Adrenal gland (tissue), 12 donors: ENCODE results near the gene GLIS2. TPM values are rescaled to one million over a fixed set of nuclear protein-coding genes. Genes with fewer than 3 reads are reported as not detected.
A peak's percentile ranks its signal among the peaks of the same experiment; 100 is the strongest.

Experiments used
- DNase-seq, 7 donors: peaks; one replicate each; pipeline ENCODE4 v3.0.0-alpha.2; 2019 to 2020
- H3K27ac ChIP-seq, 5 donors: fragments of 200-600 bp; sonication (generic) in 4 of 5; 1 replicate in 3 of 5; 2 replicates in 2 of 5; pipeline versions ENCODE4 v1.5.1 to v1.8.0; 2016 to 2020; ENCODE audit warnings: mild to moderate bottlenecking in 1 of 5
- H3K27me3 ChIP-seq: fragments of 200-600 bp; 2 replicates; pipeline ENCODE4 v1.8.0; 2021
- H3K36me3 ChIP-seq, 2 donors: fragments of 200-600 bp; replicated peaks in 1 of 2; 1 replicate in 1 of 2; 2 replicates in 1 of 2; pipeline versions ENCODE4 v1.5.1 to v1.8.0; 2018 to 2022
- H3K4me1 ChIP-seq, 2 donors: fragments of 200-600 bp; replicated peaks in 1 of 2; 1 replicate in 1 of 2; 2 replicates in 1 of 2; pipeline versions ENCODE4 v1.5.1 to v1.8.0; 2018 to 2021
- H3K4me3 ChIP-seq, 4 donors: fragments of 200-600 bp; sonication (generic) in 3 of 4; one replicate each; pipeline ENCODE4 v1.5.1; 2016 to 2018
- H3K9me3 ChIP-seq, 3 donors: fragments of 200-600 bp; sonication (generic) in 1 of 3; replicated peaks in 1 of 3; 1 replicate in 2 of 3; 2 replicates in 1 of 3; pipeline versions ENCODE4 v1.5.1 to v1.8.0; 2016 to 2021
- CTCF ChIP-seq, 6 experiments: fragments of 450-650 bp in 4 of 6; fragments of 200-600 bp in 2 of 6; sonication (generic) in 1 of 6; IDR thresholded peaks; 1 replicate in 5 of 6; 2 replicates in 1 of 6; pipeline versions ENCODE4 v1.5.1 to v1.8.0; 2016 to 2021; ENCODE audit warnings: antibody characterized with exemption in 6 of 6, mild to moderate bottlenecking in 2 of 6, moderate library complexity in 1 of 6
- POLR2A ChIP-seq, 2 donors: fragments of 450-650 bp; IDR thresholded peaks; one replicate each; pipeline ENCODE4 v1.6.1; 2017; ENCODE audit warnings: antibody characterized with exemption in 2 of 2, mild to moderate bottlenecking in 2 of 2, moderate library complexity in 1 of 2
- WGBS, 4 donors: extraction: QIAGEN DNeasy Blood & Tissue Kit in 2 of 4; methylation state at CpG; one replicate each; pipeline versions ENCODE4 v1.1.5 to v1.1.7; 2013 to 2017; 5-methylcytosine and 5-hydroxymethylcytosine counted together
- intact Hi-C, 2 donors: fragments of 100-400 bp; cut with DNase I; formaldehyde crosslinking; loops; one replicate each; pipeline versions ENCODE4 v1.14.1 to v1.15.0; 2022 to 2023
- polyA plus RNA-seq, 3 donors: library from polyadenylated mRNA; stranded (reverse); fragments of 200-250 nt in 2 of 3; fragments of 350-450 nt in 1 of 3; fragmentation: Illumina TruSeq in 1 of 3; extraction: RNeasy Lipid Tissue Mini Kit (QIAGEN cat#74804) in 1 of 3; gene quantifications; one replicate each; pipeline ENCODE4 v1.2.3, GENCODE V29; 2013 to 2014
- total RNA-seq, 9 donors: library from RNA; depleted of rRNA in 4 of 9; stranded (reverse); fragments of >200 nt in 4 of 9; fragments of 120-200 nt in 1 of 9; fragmentation: NEBNext Ultra II Directional in 1 of 9; extraction: Animal tissue kit (Norgen Biotek cat#: 25700) in 1 of 9; gene quantifications; one replicate each; pipeline versions ENCODE4 v1.1.0 to v1.2.4, GENCODE V29; 2013 to 2023
- donor health status: healthy with polysubstance abuse.
- donor health status: Bipolar disorder and iron deficiency.
- donor health status: DM: yes; HTN: yes; CAD: no.
- donor health status: DM: no; HTN: no; CAD: no.
- donor health status: DM: no; HTN: no; CAD: no.
- donor health status: DM: yes; HTN: yes; CAD: no.

The GLIS2 gene
- total and polyA plus RNA-seq, 12 donors, result 2.0 to 36.2 (median 17.0) TPM

GRCh38 chr16:4385789-4386450 is 70.1 kb downstream of the GLIS2 start:
- Histone ChIP-seq H3K4me1 (peaks cover 9 to 25% of the 10 kb centered on the region in 2 donors), H3K4me3 (no peak overlapping the region), H3K27me3 (no peaks in the 10 kb centered on the region), H3K9me3 (no peaks in the 10 kb centered on the region), H3K27ac (peak overlapping the region in 2 of 5 donors; percentile 29 to 54), H3K36me3 (peaks cover 0 to 43% of the 10 kb centered on the region in 2 donors)
- TF ChIP-seq POLR2A (IDR thresholded peaks at IDR 0.05), result no peak
- TF ChIP-seq CTCF (IDR thresholded peaks at IDR 0.05), result no peak
- DNase-seq, result no peak
- 75 to 84% (median 79%) methylated on average over 5 to 11 of the region's 11 CpGs for WGBS, 4 donors
- intact Hi-C loops, result no loop called here

GRCh38 chr16:4386451-4386805 is 70.6 kb downstream of the GLIS2 start:
- intact Hi-C loops, result no loop called here
- WGBS, 4 donors, result 68 to 86% (median 81%) methylated on average over 5 to 8 of the region's 8 CpGs
- Histone ChIP-seq H3K27me3 (no peaks in the 10 kb centered on the region), H3K36me3 (peaks cover 0 to 38% of the 10 kb centered on the region in 2 donors), H3K9me3 (no peaks in the 10 kb centered on the region), H3K4me3 (no peak overlapping the region), H3K4me1 (peaks cover 9 to 25% of the 10 kb centered on the region in 2 donors), H3K27ac (peak overlapping the region in 2 of 5 donors; percentile 29 to 80)
- no peak for DNase-seq
- TF ChIP-seq CTCF (IDR thresholded peaks at IDR 0.05) (no peak), POLR2A (IDR thresholded peaks at IDR 0.05) (no peak)

GRCh38 chr16:4386951-4387565 is 71.2 kb downstream of the GLIS2 start:
- intact Hi-C loops, result no loop called here
- peaks cover 0 to 32% of the 10 kb centered on the region in 2 donors for H3K36me3 ChIP-seq
- 56 to 72% (median 64%) methylated on average over 7 to 10 of the region's 10 CpGs for WGBS, 4 donors

GRCh38 chr16:4387781-4388180 is 71.9 kb downstream of the GLIS2 start:
- Histone ChIP-seq H3K9me3 (no peaks in the 10 kb centered on the region), H3K27ac (peak overlapping the region in 2 of 5 donors; percentile 17 to 80), H3K27me3 (no peaks in the 10 kb centered on the region), H3K36me3 (peaks cover 0 to 28% of the 10 kb centered on the region in 2 donors), H3K4me3 (no peak overlapping the region), H3K4me1 (peaks cover 9 to 27% of the 10 kb centered on the region in 2 donors)
- intact Hi-C loops, result no loop called here
- DNase-seq, result no peak
- TF ChIP-seq CTCF (IDR thresholded peaks at IDR 0.05), result no peak
- TF ChIP-seq POLR2A (IDR thresholded peaks at IDR 0.05), result no peak
- 64 to 96% (median 95%) methylated on average over 2 to 20 of the region's 20 CpGs for WGBS, 4 donors

More at GRCh38 chr16:4386951-4387565, 71.2 kb downstream of the GLIS2 start:
- DNase-seq, result peak in 2 of 7 donors; percentile 57 to 58
- Histone ChIP-seq H3K4me3 (no peak overlapping the region), H3K4me1 (peaks cover 9 to 25% of the 10 kb centered on the region in 2 donors), H3K27me3 (no peaks in the 10 kb centered on the region), H3K9me3 (no peaks in the 10 kb centered on the region), H3K27ac (peak overlapping the region in 1 of 5 donors; percentile 80)
- no peak for TF ChIP-seq CTCF (IDR thresholded peaks at IDR 0.05)
